PC-3 (cell line): ENCODE results near the gene RNLS.

Experiments
- CTCF ChIP-seq: fragments of 300-600 bp; sonication (generic); conservative IDR thresholded peaks from 2 replicates; pipeline ENCODE4 v1.5.1; 2017; ENCODE audit warnings: antibody characterized with exemption, low read depth, mild to moderate bottlenecking, low read length
- EZH2 ChIP-seq: fragments of 300-600 bp; sonication (generic); IDR thresholded peaks from one replicate; pipeline ENCODE4 v1.6.1; 2017; ENCODE audit warnings: antibody characterized with exemption, mild to moderate bottlenecking, low read length; ENCODE audit not compliant: unreplicated experiment

- TF ChIP-seq EZH2: no peak
- no peak for TF ChIP-seq CTCF
These were observed 18.0 kb downstream of the RNLS start for GRCh38 chr10:88565072-88565471.
